Right atrium auricular region (tissue), 2 donors: ENCODE results near the gene STK39. TPM values are rescaled to one million over a fixed set of nuclear protein-coding genes. Genes with fewer than 3 reads are reported as not detected.

ENCODE experiments used
- DNase-seq: peaks from one replicate; pipeline ENCODE4 v3.0.0-alpha.2; 2019; ENCODE audit warnings: low spot score
- H3K27ac ChIP-seq, 2 donors: fragments of 200-600 bp; sonication (generic); 1 replicate in 1 of 2; 2 replicates in 1 of 2; pipeline ENCODE4 v1.5.1; 2016 to 2019
- H3K27me3 ChIP-seq, 2 donors: fragments of 200-600 bp; sonication (generic); one replicate each; pipeline versions ENCODE4 v1.5.1 to v1.6.0; 2017 to 2019
- H3K36me3 ChIP-seq: fragments of 200-600 bp; sonication (generic); one replicate; pipeline ENCODE4 v1.5.1; 2016
- H3K4me1 ChIP-seq, 2 donors: fragments of 200-600 bp; sonication (generic); one replicate each; pipeline versions ENCODE4 v1.5.1 to v1.6.0; 2017 to 2019
- H3K4me3 ChIP-seq, 2 donors: fragments of 200-600 bp; sonication (generic); 1 replicate in 1 of 2; 2 replicates in 1 of 2; pipeline ENCODE4 v1.5.1; 2017 to 2019; ENCODE audit warnings: mild to moderate bottlenecking in 1 of 2, moderate library complexity in 1 of 2
- H3K9me3 ChIP-seq, 2 donors: fragments of 200-600 bp; sonication (generic); one replicate each; pipeline ENCODE4 v1.5.1; 2019
- CTCF ChIP-seq, 2 donors: fragments of 200-600 bp; sonication (generic); IDR thresholded peaks; one replicate each; pipeline ENCODE4 v1.5.1; 2019; ENCODE audit warnings: antibody characterized with exemption in 2 of 2
- total RNA-seq, 2 donors: library from RNA; depleted of rRNA; stranded (reverse); fragments of >200 nt; gene quantifications; one replicate each; pipeline ENCODE4 v1.1.0, GENCODE V29; 2016

The STK39 gene
- total RNA-seq, 2 donors from 2014 or later, result 6.0 to 13.6 TPM

DNA sequence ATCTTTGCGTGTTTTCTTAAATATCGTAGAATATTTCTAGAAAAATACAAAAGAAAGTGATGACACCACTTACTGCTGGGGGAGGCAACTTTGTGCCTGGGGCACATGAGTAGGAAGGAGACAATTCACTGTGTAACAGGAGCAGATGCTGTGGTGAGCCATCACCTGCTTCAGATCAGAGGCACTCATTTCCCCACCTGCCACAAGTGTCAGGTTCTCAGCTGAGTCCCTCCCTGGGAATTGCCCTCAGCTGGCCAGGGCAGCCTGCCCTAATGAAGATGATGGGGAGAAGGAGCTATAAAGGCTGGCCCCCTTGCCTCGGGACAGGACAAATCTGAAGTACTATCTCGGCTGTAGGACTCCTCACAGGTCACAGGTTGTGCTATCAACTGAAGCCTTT lies 322.8 kb downstream of the STK39 start:
- no peak for DNase-seq
- Histone ChIP-seq H3K4me3 (no peak overlapping the region), H3K9me3 (no peaks in the 10 kb centered on the region), H3K4me1 (no peaks in the 10 kb centered on the region), H3K36me3 (no peaks in the 10 kb centered on the region), H3K27me3 (no peaks in the 10 kb centered on the region), H3K27ac (no peak overlapping the region)
- no peak for TF ChIP-seq CTCF (IDR thresholded peaks at IDR 0.05)

DNA sequence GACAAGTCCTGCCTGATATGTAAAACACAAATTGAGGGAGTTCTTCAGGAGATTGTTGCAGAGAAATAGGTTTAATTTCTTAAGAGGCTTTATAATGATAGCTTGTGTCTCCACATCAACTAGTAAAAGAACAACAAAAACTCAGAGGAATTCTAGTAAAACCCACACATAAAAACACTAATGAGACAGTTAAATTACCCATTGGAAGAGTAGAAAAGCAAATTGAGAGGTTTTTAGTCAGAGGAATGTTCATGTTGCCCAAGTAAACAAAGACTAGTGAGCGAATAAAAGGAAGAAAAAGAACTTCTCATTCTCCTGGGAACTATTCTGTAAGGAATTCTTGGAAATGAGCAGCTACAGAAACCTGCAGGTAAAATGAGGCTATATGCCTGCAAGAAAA lies 330.6 kb downstream of the STK39 start:
- no peaks in the 10 kb centered on the region for H3K9me3 ChIP-seq
- H3K4me3 ChIP-seq, result no peak overlapping the region
- no peaks in the 10 kb centered on the region for H3K27me3 ChIP-seq
- TF ChIP-seq CTCF (IDR thresholded peaks at IDR 0.05), result no peak
- no peak overlapping the region for H3K27ac ChIP-seq
- no peaks in the 10 kb centered on the region for H3K4me1 ChIP-seq
- no peaks in the 10 kb centered on the region for H3K36me3 ChIP-seq
- no peak for DNase-seq

DNA sequence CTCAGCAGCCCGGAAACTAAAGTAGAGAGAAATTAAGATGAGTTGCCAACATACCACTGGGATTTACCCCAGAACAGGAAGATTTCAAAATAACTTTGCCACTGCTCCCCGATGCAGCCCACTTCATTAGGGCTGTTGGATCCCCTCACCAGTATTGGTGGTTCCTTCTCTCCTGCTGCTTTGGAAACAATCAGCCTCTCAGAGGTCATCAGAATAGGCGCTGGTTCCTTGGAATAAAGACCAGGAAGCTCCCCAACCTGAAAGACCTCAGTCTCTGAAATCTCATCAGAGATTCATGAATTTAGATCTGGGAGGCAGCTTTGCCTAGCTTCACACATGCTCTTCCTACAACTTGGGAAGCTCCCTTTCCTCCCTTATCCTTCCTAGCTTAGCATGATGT lies 332.4 kb downstream of the STK39 start:
- Histone ChIP-seq H3K36me3 (no peaks in the 10 kb centered on the region), H3K4me3 (no peak overlapping the region), H3K9me3 (no peaks in the 10 kb centered on the region), H3K4me1 (no peaks in the 10 kb centered on the region), H3K27me3 (no peaks in the 10 kb centered on the region), H3K27ac (no peak overlapping the region)
- no peak for DNase-seq
- no peak for TF ChIP-seq CTCF (IDR thresholded peaks at IDR 0.05)

- no peaks in the 10 kb centered on the region for H3K4me1 ChIP-seq
- no peak for TF ChIP-seq CTCF (IDR thresholded peaks at IDR 0.05)
- H3K27ac ChIP-seq, result no peak overlapping the region
- H3K36me3 ChIP-seq, result no peaks in the 10 kb centered on the region
- DNase-seq, result no peak
- no peak overlapping the region for H3K4me3 ChIP-seq
- no peaks in the 10 kb centered on the region for H3K9me3 ChIP-seq
- H3K27me3 ChIP-seq, result no peaks in the 10 kb centered on the region
These were observed 338.6 kb downstream of the STK39 start for GRCh38 chr2:167908786-167909185.

DNA sequence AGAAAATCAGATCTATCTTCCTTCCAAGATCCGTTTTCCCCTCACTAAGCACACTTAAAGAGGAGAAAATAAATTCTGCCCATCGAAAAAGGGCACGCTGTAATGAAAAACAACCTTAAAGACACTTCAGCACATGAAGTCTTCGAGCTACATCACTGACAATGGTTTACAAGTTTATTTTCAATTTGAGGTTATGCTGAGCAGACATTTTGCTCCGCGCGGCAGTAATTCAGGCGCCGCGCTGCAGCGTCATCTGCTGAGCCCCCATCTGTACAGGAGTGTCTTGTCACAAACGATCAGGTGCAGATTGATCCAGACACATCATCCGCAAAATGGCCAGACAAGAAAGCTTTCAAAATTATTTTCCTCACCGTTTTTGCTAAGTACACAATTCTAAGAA lies 341.7 kb downstream of the STK39 start:
- no peak overlapping the region for H3K27ac ChIP-seq
- DNase-seq, result no peak
- H3K4me1 ChIP-seq, result no peaks in the 10 kb centered on the region
- H3K36me3 ChIP-seq, result no peaks in the 10 kb centered on the region
- no peak for TF ChIP-seq CTCF (IDR thresholded peaks at IDR 0.05)
- H3K4me3 ChIP-seq, result no peak overlapping the region
- no peaks in the 10 kb centered on the region for H3K27me3 ChIP-seq
- no peaks in the 10 kb centered on the region for H3K9me3 ChIP-seq

Other genes starting within 250 kb of the STK39 start
- 10 to 100 TPM; 59.4 to 74.5 TPM for gene CERS6, start 208.7 kb upstream of the STK39 start, total RNA-seq